HG02973 (cell line): ENCODE measurements around the gene FLNB.

Experiments
- ATAC-seq: cut with Tn5 transposase; IDR thresholded peaks from one replicate; pipeline ENCODE4 v1.9.1; 2021; ENCODE audit warnings: moderate library complexity; ENCODE audit not compliant: unreplicated experiment

The FLNB gene

GRCh38 chr3:58005669-58006068 is 2.6 kb upstream of the FLNB start:
- ATAC-seq, result no peak

GRCh38 chr3:58006661-58007060 is 1.6 kb upstream of the FLNB start:
- ATAC-seq, result no peak

- ATAC-seq, result no peak
Observed at GRCh38 chr3:58009026-58009748, 965 bp downstream of the FLNB start.

- no peak for ATAC-seq
Observed at GRCh38 chr3:58009749-58010535, 1.7 kb downstream of the FLNB start.

- ATAC-seq, result no peak
Observed at GRCh38 chr3:58010562-58010961, 2.3 kb downstream of the FLNB start.

- no peak for ATAC-seq
Observed at GRCh38 chr3:58011580-58011979, 3.4 kb downstream of the FLNB start.

GRCh38 chr3:58012302-58012701 is 4.1 kb downstream of the FLNB start:
- no peak for ATAC-seq

GRCh38 chr3:58013099-58013498 is 4.9 kb downstream of the FLNB start:
- ATAC-seq, result no peak

- ATAC-seq, result no peak
Observed at GRCh38 chr3:58013973-58014649, 5.9 kb downstream of the FLNB start.

- ATAC-seq, result no peak
Observed at GRCh38 chr3:58015520-58015915, 7.3 kb downstream of the FLNB start.

- ATAC-seq, result no peak
Observed at GRCh38 chr3:58016710-58017109, 8.5 kb downstream of the FLNB start.

- no peak for ATAC-seq
Observed at GRCh38 chr3:58018892-58019742, 10.9 kb downstream of the FLNB start.

- no peak for ATAC-seq
Observed at GRCh38 chr3:58020783-58021071, 12.5 kb downstream of the FLNB start.

- ATAC-seq, result no peak
Observed at GRCh38 chr3:58021072-58021959, 13.1 kb downstream of the FLNB start.

GRCh38 chr3:58021962-58022361 is 13.7 kb downstream of the FLNB start:
- ATAC-seq, result no peak

GRCh38 chr3:58022490-58022889 is 14.3 kb downstream of the FLNB start:
- ATAC-seq, result no peak

- no peak for ATAC-seq
Observed at GRCh38 chr3:58023531-58023930, 15.3 kb downstream of the FLNB start.

- ATAC-seq, result no peak
Observed at GRCh38 chr3:58025406-58025805, 17.2 kb downstream of the FLNB start.

- no peak for ATAC-seq
Observed at GRCh38 chr3:58025837-58026569, 17.8 kb downstream of the FLNB start.

- ATAC-seq, result no peak
Observed at GRCh38 chr3:58026598-58026997, 18.4 kb downstream of the FLNB start.
